H9 (cell line): Measurements from ENCODE around the gene MICALL2. TPM values are rescaled to one million over a fixed set of nuclear protein-coding genes. Genes with fewer than 3 reads are reported as not detected.

Experiments
- DNase-seq: peaks from one replicate; pipeline ENCODE4 v3.0.0-alpha.2; 2017
- H2AFZ ChIP-seq: one replicate; pipeline ENCODE4 v1.6.1; 2013; ENCODE audit warnings: mild to moderate bottlenecking, low read length, control low read depth, moderate library complexity
- H2AK5ac ChIP-seq: 2 replicates; pipeline ENCODE4 v1.6.1; 2013; ENCODE audit warnings: low read length, control low read depth, mixed read lengths; ENCODE audit not compliant: insufficient read length
- H2BK120ac ChIP-seq: one replicate; pipeline ENCODE4 v1.6.1; 2013; ENCODE audit warnings: low read depth, mild to moderate bottlenecking, low read length, control low read depth, inconsistent platforms; ENCODE audit not compliant: poor library complexity, severe bottlenecking
- H2BK12ac ChIP-seq: 2 replicates; pipeline ENCODE4 v1.6.1; 2013; ENCODE audit warnings: low read length, control low read depth, mixed read lengths, low read depth; ENCODE audit not compliant: insufficient read length
- H2BK15ac ChIP-seq: 2 replicates; pipeline ENCODE4 v1.6.1; 2013; ENCODE audit warnings: low read depth, low read length, control low read depth
- H2BK20ac ChIP-seq: one replicate; pipeline ENCODE4 v1.6.1; 2013; ENCODE audit warnings: low read depth, mild to moderate bottlenecking, low read length, control low read depth, inconsistent platforms; ENCODE audit not compliant: poor library complexity, severe bottlenecking
- H2BK5ac ChIP-seq: 2 replicates; pipeline ENCODE4 v1.6.1; 2013; ENCODE audit warnings: low read length, control low read depth, mixed read lengths; ENCODE audit not compliant: insufficient read length
- H3K14ac ChIP-seq: 2 replicates; pipeline ENCODE4 v1.6.1; 2013; ENCODE audit warnings: low read length, control low read depth; ENCODE audit not compliant: insufficient read depth
- H3K18ac ChIP-seq: 2 replicates; pipeline ENCODE4 v1.6.1; 2013; ENCODE audit warnings: low read depth, mild to moderate bottlenecking, mixed read lengths, low read length, control low read depth; ENCODE audit not compliant: insufficient read length
- H3K23ac ChIP-seq: 2 replicates; pipeline ENCODE4 v1.6.1; 2013; ENCODE audit warnings: low read length, control low read depth, mixed read lengths, low read depth; ENCODE audit not compliant: insufficient read length
- H3K23me2 ChIP-seq: 2 replicates; pipeline ENCODE4 v1.6.1; 2013; ENCODE audit warnings: low read depth, mild to moderate bottlenecking, mixed read lengths, low read length, control low read depth; ENCODE audit not compliant: insufficient read length, poor library complexity, severe bottlenecking
- H3K27ac ChIP-seq: 2 replicates; pipeline ENCODE4 v1.5.1; 2013; ENCODE audit warnings: low read length, control low read depth, mixed read lengths, low read depth; ENCODE audit not compliant: insufficient read length
- H3K27me3 ChIP-seq: 2 replicates; pipeline ENCODE4 v1.6.1; 2013; ENCODE audit warnings: low read length, control low read depth, inconsistent platforms; ENCODE audit not compliant: insufficient read depth
- H3K4ac ChIP-seq: 2 replicates; pipeline ENCODE4 v1.6.1; 2013; ENCODE audit warnings: low read depth, mild to moderate bottlenecking, control low read depth, inconsistent platforms, low read length, moderate library complexity
- H3K4me1 ChIP-seq: 2 replicates; pipeline ENCODE4 v1.6.1; 2013; ENCODE audit warnings: low read length, control low read depth, inconsistent platforms; ENCODE audit not compliant: insufficient read depth
- H3K4me2 ChIP-seq: 2 replicates; pipeline ENCODE4 v1.6.1; 2013; ENCODE audit warnings: low read length, control low read depth, mixed read lengths; ENCODE audit not compliant: insufficient read length, insufficient read depth
- H3K56ac ChIP-seq: 2 replicates; pipeline ENCODE4 v1.6.1; 2013; ENCODE audit warnings: low read depth, mild to moderate bottlenecking, mixed read lengths, low read length, control low read depth; ENCODE audit not compliant: insufficient read length
- H3K79me1 ChIP-seq: 2 replicates; pipeline ENCODE4 v1.6.1; 2013; ENCODE audit warnings: low read depth, mild to moderate bottlenecking, moderate library complexity, low read length, control low read depth, inconsistent platforms; ENCODE audit not compliant: insufficient read depth, poor library complexity, severe bottlenecking
- H3K79me2 ChIP-seq: 2 replicates; pipeline ENCODE4 v1.6.1; 2013; ENCODE audit warnings: low read length, control low read depth, inconsistent platforms; ENCODE audit not compliant: insufficient read depth
- H3K9ac ChIP-seq: 2 replicates; pipeline ENCODE4 v1.6.1; 2013; ENCODE audit warnings: low read length, control low read depth, mixed read lengths; ENCODE audit not compliant: insufficient read length; ENCODE audit errors: extremely low read depth
- H3K9me3 ChIP-seq: one replicate; pipeline ENCODE4 v1.6.1; 2013; ENCODE audit warnings: low read depth, low read length, inconsistent platforms; ENCODE audit not compliant: control insufficient read depth
- H3T11ph ChIP-seq: one replicate; pipeline ENCODE4 v1.6.1; 2013; ENCODE audit warnings: mild to moderate bottlenecking, low read length, control low read depth, inconsistent platforms
- H4K20me1 ChIP-seq: one replicate; pipeline ENCODE4 v1.6.1; 2013; ENCODE audit not compliant: control insufficient read depth, insufficient read length, insufficient read depth
- H4K5ac ChIP-seq: 2 replicates; pipeline ENCODE4 v1.6.1; 2013; ENCODE audit warnings: low read depth, mild to moderate bottlenecking, mixed read lengths, low read length, control low read depth; ENCODE audit not compliant: insufficient read length
- H4K8ac ChIP-seq: replicated peaks from 2 replicates; pipeline ENCODE4 v1.6.1; 2013; ENCODE audit warnings: low read length, control low read depth, mixed read lengths, low read depth; ENCODE audit not compliant: insufficient read length
- H4K91ac ChIP-seq: 2 replicates; pipeline ENCODE4 v1.6.1; 2013; ENCODE audit warnings: low read depth, mild to moderate bottlenecking, moderate library complexity, mixed read lengths, low read length, control low read depth; ENCODE audit not compliant: insufficient read length
- H3K27ac Mint-ChIP-seq, 3 experiments: 2 replicates in 2 of 3; 3 replicates in 1 of 3; pipeline ENCODE4 v1.8.0; 2020 to 2021; ENCODE audit warnings: mixed read lengths in 3 of 3, mild to moderate bottlenecking in 1 of 3, moderate library complexity in 1 of 3
- H3K27me3 Mint-ChIP-seq: 2 replicates; pipeline ENCODE4 v1.8.0; 2021; ENCODE audit warnings: low read depth, mild to moderate bottlenecking, moderate library complexity, mixed read lengths
- H3K36me3 Mint-ChIP-seq, 3 experiments: 2 replicates in 2 of 3; 3 replicates in 1 of 3; pipeline ENCODE4 v1.8.0; 2020 to 2021; ENCODE audit warnings: low read depth in 3 of 3, mixed read lengths in 3 of 3; ENCODE audit not compliant: insufficient read depth in 1 of 3
- H3K4me1 Mint-ChIP-seq, 2 experiments: 2 replicates each; pipeline ENCODE4 v1.8.0; 2020; ENCODE audit warnings: mixed read lengths in 2 of 2
- H3K4me3 Mint-ChIP-seq, 2 experiments: 2 replicates in 1 of 2; 3 replicates in 1 of 2; pipeline ENCODE4 v1.8.0; 2020 to 2021; ENCODE audit warnings: mild to moderate bottlenecking in 2 of 2, mixed read lengths in 2 of 2, moderate library complexity in 1 of 2
- H3K9me3 Mint-ChIP-seq, 2 experiments: 2 replicates in 1 of 2; 3 replicates in 1 of 2; pipeline ENCODE4 v1.8.0; 2020; ENCODE audit warnings: mild to moderate bottlenecking in 2 of 2, mixed read lengths in 2 of 2, moderate library complexity in 1 of 2
- WGBS: extraction: QIAGEN DNeasy Blood & Tissue Kit; methylation state at CpG from one replicate; pipeline ENCODE4 v1.1.7; 2013; ENCODE audit warnings: missing lambda C conversion rate, low lambda C conversion rate, mixed read lengths; ENCODE audit not compliant: insufficient read length; ENCODE audit errors: extremely low coverage; 5-methylcytosine and 5-hydroxymethylcytosine counted together
- total RNA-seq: library from RNA; stranded (reverse); gene quantifications from 2 replicates; pipeline ENCODE4 v1.2.1, GENCODE V29; 2021
- TF ChIP-seq, protein P1 (sequence below): fragments of 200-600 bp; sonication (generic); conservative IDR thresholded peaks from 3 replicates; pipeline ENCODE4 v1.8.0; 2021; ENCODE audit warnings: antibody characterized with exemption, mild to moderate bottlenecking

The MICALL2 gene
- total RNA-seq, 1 experiment from 2014 or later, result 7.1 TPM

- no peak overlapping the region for H3K4ac ChIP-seq
- no CpG with 5 or more reads among the region's 20 CpGs for WGBS
- no peak overlapping the region for H3T11ph ChIP-seq
- Mint-ChIP-seq H3K27ac (no peak overlapping the region), H3K9me3 (no peaks in the 10 kb centered on the region; a peak in 1 of 5 replicates), H3K27me3 (peaks cover 5% of the 10 kb centered on the region), H3K4me3 (no peak overlapping the region), H3K36me3 (no peaks in the 10 kb centered on the region), H3K4me1 (peaks cover 2% of the 10 kb centered on the region in 2 experiments)
- no peak overlapping the region for H2BK5ac ChIP-seq
- no peak overlapping the region for H3K18ac ChIP-seq
- H3K27me3 ChIP-seq, result no peaks in the 10 kb centered on the region
- H3K23me2 ChIP-seq, result no peaks in the 10 kb centered on the region
- H2AFZ ChIP-seq, result no peak overlapping the region
- no peaks in the 10 kb centered on the region for H3K9me3 ChIP-seq
- H3K79me1 ChIP-seq, result no peaks in the 10 kb centered on the region
- no peak overlapping the region for H2AK5ac ChIP-seq
- H3K27ac ChIP-seq, result no peak overlapping the region
- H3K9ac ChIP-seq, result no peak overlapping the region
- no peaks in the 10 kb centered on the region for H3K4me1 ChIP-seq
- H3K56ac ChIP-seq, result no peak overlapping the region
- no peak overlapping the region for H3K23ac ChIP-seq
- no peak overlapping the region for H4K8ac ChIP-seq
- H3K14ac ChIP-seq, result no peak overlapping the region
- H2BK15ac ChIP-seq, result no peak overlapping the region
- no peak overlapping the region for H4K91ac ChIP-seq
- DNase-seq, result no peak
- no peak overlapping the region for H2BK12ac ChIP-seq
- H3K79me2 ChIP-seq, result no peaks in the 10 kb centered on the region
- TF ChIP-seq, protein P1, sequence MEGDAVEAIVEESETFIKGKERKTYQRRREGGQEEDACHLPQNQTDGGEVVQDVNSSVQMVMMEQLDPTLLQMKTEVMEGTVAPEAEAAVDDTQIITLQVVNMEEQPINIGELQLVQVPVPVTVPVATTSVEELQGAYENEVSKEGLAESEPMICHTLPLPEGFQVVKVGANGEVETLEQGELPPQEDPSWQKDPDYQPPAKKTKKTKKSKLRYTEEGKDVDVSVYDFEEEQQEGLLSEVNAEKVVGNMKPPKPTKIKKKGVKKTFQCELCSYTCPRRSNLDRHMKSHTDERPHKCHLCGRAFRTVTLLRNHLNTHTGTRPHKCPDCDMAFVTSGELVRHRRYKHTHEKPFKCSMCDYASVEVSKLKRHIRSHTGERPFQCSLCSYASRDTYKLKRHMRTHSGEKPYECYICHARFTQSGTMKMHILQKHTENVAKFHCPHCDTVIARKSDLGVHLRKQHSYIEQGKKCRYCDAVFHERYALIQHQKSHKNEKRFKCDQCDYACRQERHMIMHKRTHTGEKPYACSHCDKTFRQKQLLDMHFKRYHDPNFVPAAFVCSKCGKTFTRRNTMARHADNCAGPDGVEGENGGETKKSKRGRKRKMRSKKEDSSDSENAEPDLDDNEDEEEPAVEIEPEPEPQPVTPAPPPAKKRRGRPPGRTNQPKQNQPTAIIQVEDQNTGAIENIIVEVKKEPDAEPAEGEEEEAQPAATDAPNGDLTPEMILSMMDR, result no peak
- H3K4me2 ChIP-seq, result no peak overlapping the region
- no peak overlapping the region for H2BK120ac ChIP-seq
- no peak overlapping the region for H4K5ac ChIP-seq
- H2BK20ac ChIP-seq, result no peak overlapping the region
- H4K20me1 ChIP-seq, result no peaks in the 10 kb centered on the region
Measured at GRCh38 chr7:1436608-1437007, 22.7 kb downstream of the MICALL2 start.
